H1 (cell line): ENCODE measurements around the gene VHLL. TPM values are rescaled to one million over a fixed set of nuclear protein-coding genes. Genes with fewer than 3 reads are reported as not detected.
"Not testable (repeated sequence)": the region's sequence is repeated elsewhere in the genome, so short reads cannot be mapped to it uniquely, and the experiment has no call there.

ENCODE experiments used
- CTCF ChIA-PET: fragments of 300-600 bp; sonication (Branson Sonifier 250); formaldehyde crosslinking; loops from one replicate; lab custom pipeline; 2021; ENCODE audit not compliant: partially characterized antibody; lab: Charles Lee
- POLR2A ChIA-PET: fragments of 300-600 bp; sonication (Branson Sonifier 250); formaldehyde crosslinking; loops from one replicate; lab custom pipeline; 2021; ENCODE audit warnings: inconsistent platforms; ENCODE audit not compliant: partially characterized antibody; lab: Charles Lee
- DNase-seq, 2 experiments: peaks; one replicate each; pipeline versions ENCODE4 v3.0.0 to v3.0.0-alpha.2; 2010 to 2022; ENCODE audit warnings: low spot score in 2 of 2, low read depth in 1 of 2, mixed read lengths in 1 of 2
- FAIRE-seq: peaks from 2 replicates; lab custom pipeline; 2011; peaks lifted over from hg19 to GRCh38; lab: Jason Lieb, UNC
- H2AFZ ChIP-seq: 2 replicates; pipeline ENCODE4 v1.8.1; 2012; ENCODE audit warnings: low read length, inconsistent platforms
- H2AK5ac ChIP-seq: 2 replicates; pipeline ENCODE4 v1.6.1; 2013; ENCODE audit warnings: low read depth, low read length
- H2BK120ac ChIP-seq: replicated peaks from 2 replicates; pipeline ENCODE3; 2013; ENCODE audit warnings: low read depth, low read length, inconsistent platforms
- H2BK12ac ChIP-seq: 2 replicates; pipeline ENCODE4 v1.6.1; 2013; ENCODE audit warnings: low read depth, low read length
- H2BK15ac ChIP-seq: 2 replicates; pipeline ENCODE4 v1.6.1; 2013; ENCODE audit warnings: low read length
- H2BK20ac ChIP-seq: 2 replicates; pipeline ENCODE4 v1.6.1; 2013; ENCODE audit warnings: low read length
- H2BK5ac ChIP-seq: 2 replicates; pipeline ENCODE4 v1.6.1; 2013; ENCODE audit warnings: low read depth, low read length
- H3K14ac ChIP-seq: 2 replicates; pipeline ENCODE4 v1.6.1; 2013; ENCODE audit warnings: inconsistent platforms; ENCODE audit not compliant: insufficient read length
- H3K18ac ChIP-seq: 2 replicates; pipeline ENCODE4 v1.6.1; 2013; ENCODE audit warnings: low read length; ENCODE audit errors: extremely low read depth
- H3K23ac ChIP-seq: 2 replicates; pipeline ENCODE4 v1.6.1; 2013; ENCODE audit warnings: inconsistent platforms; ENCODE audit not compliant: insufficient read length
- H3K23me2 ChIP-seq: 2 replicates; pipeline ENCODE4 v1.6.1; 2013; ENCODE audit warnings: low read depth, low read length
- H3K27ac ChIP-seq: 2 replicates; pipeline ENCODE4 v1.6.1; 2011; ENCODE audit warnings: low read depth, low read length, inconsistent platforms
- H3K27me3 ChIP-seq, 4 experiments: replicated peaks in 1 of 4; 1 replicate in 1 of 4; 2 replicates in 3 of 4; pipeline versions ENCODE4 v1.6.1 to v1.8.1; 2011 to 2013; ENCODE audit warnings: low read length in 3 of 4, mild to moderate bottlenecking in 3 of 4, inconsistent platforms in 2 of 4, mixed read lengths in 2 of 4, moderate library complexity in 1 of 4; ENCODE audit not compliant: control insufficient read depth in 3 of 4, insufficient read depth in 3 of 4; ENCODE audit errors: extremely low read depth in 1 of 4
- H3K36me3 ChIP-seq, 4 experiments: 2 replicates each; pipeline versions ENCODE4 v1.6.1 to v1.8.1; 2011 to 2013; ENCODE audit warnings: mild to moderate bottlenecking in 4 of 4, low read length in 3 of 4, moderate library complexity in 2 of 4, control low read depth in 1 of 4, inconsistent platforms in 1 of 4; ENCODE audit not compliant: insufficient read depth in 4 of 4, control insufficient read depth in 2 of 4
- H3K4ac ChIP-seq: replicated peaks from 2 replicates; pipeline ENCODE3; 2013; ENCODE audit warnings: low read length, low read depth, mixed read lengths, inconsistent platforms; ENCODE audit not compliant: insufficient read length
- H3K4me1 ChIP-seq, 4 experiments: replicated peaks in 1 of 4; 1 replicate in 1 of 4; 2 replicates in 3 of 4; pipeline versions ENCODE4 v1.6.1 to v1.8.1; 2011 to 2013; ENCODE audit warnings: low read length in 3 of 4, inconsistent platforms in 2 of 4, mixed read lengths in 1 of 4; ENCODE audit not compliant: insufficient read depth in 4 of 4, control insufficient read depth in 3 of 4
- H3K4me2 ChIP-seq, 2 experiments: 2 replicates each; pipeline versions ENCODE4 v1.6.1 to v1.8.1; 2011 to 2013; ENCODE audit warnings: low read depth in 2 of 2, low read length in 2 of 2, control low read depth in 1 of 2, inconsistent platforms in 1 of 2, mild to moderate bottlenecking in 1 of 2; ENCODE audit not compliant: insufficient read depth in 1 of 2
- H3K4me3 ChIP-seq, 4 experiments: fragments of 200-600, 300-600 bp in 1 of 4; sonication (generic), shearing (Covaris generic), sonication (Bioruptor Twin) in 1 of 4; 2 replicates each; pipeline versions ENCODE4 v1.5.1 to v1.8.1; 2011 to 2016; ENCODE audit warnings: low read length in 4 of 4, low read depth in 3 of 4, control low read depth in 2 of 4, inconsistent platforms in 2 of 4, mild to moderate bottlenecking in 2 of 4, mixed read lengths in 1 of 4, moderate library complexity in 1 of 4; ENCODE audit not compliant: insufficient read depth in 2 of 4; ENCODE audit errors: extremely low read depth in 1 of 4
- H3K56ac ChIP-seq: replicated peaks from 2 replicates; pipeline ENCODE3; 2013; ENCODE audit warnings: low read depth, mild to moderate bottlenecking, mixed read lengths, low read length, inconsistent platforms; ENCODE audit not compliant: insufficient read length
- H3K79me1 ChIP-seq: 2 replicates; pipeline ENCODE4 v1.6.1; 2013; ENCODE audit warnings: low read depth, low read length, control low read depth
- H3K79me2 ChIP-seq, 2 experiments: 2 replicates each; pipeline versions ENCODE4 v1.6.1 to v1.8.1; 2012 to 2013; ENCODE audit warnings: low read length in 2 of 2, mild to moderate bottlenecking in 2 of 2, inconsistent platforms in 1 of 2; ENCODE audit not compliant: insufficient read depth in 2 of 2, control insufficient read depth in 1 of 2
- H3K9ac ChIP-seq, 4 experiments: replicated peaks in 1 of 4; 1 replicate in 1 of 4; 2 replicates in 3 of 4; pipeline versions ENCODE4 v1.6.1 to v1.8.1; 2011 to 2013; ENCODE audit warnings: low read depth in 3 of 4, low read length in 3 of 4, control low read depth in 2 of 4, mild to moderate bottlenecking in 2 of 4, moderate library complexity in 2 of 4, inconsistent platforms in 1 of 4; ENCODE audit errors: extremely low read depth in 1 of 4
- H3K9me3 ChIP-seq, 2 experiments: 2 replicates each; pipeline versions ENCODE4 v1.6.1 to v1.8.1; 2012 to 2013; ENCODE audit warnings: mild to moderate bottlenecking in 2 of 2, moderate library complexity in 2 of 2, control low read depth in 1 of 2, inconsistent platforms in 1 of 2, low read depth in 1 of 2, low read length in 1 of 2, mixed read lengths in 1 of 2; ENCODE audit not compliant: insufficient read depth in 2 of 2
- H4K20me1 ChIP-seq, 2 experiments: replicated peaks in 1 of 2; 2 replicates each; pipeline versions ENCODE3 to v1.8.1; 2011 to 2013; ENCODE audit warnings: inconsistent platforms in 2 of 2, low read length in 2 of 2, mild to moderate bottlenecking in 1 of 2; ENCODE audit not compliant: insufficient read depth in 2 of 2, control insufficient read depth in 1 of 2
- H4K5ac ChIP-seq: 2 replicates; pipeline ENCODE4 v1.6.1; 2013; ENCODE audit warnings: low read length, low read depth, mixed read lengths, inconsistent platforms; ENCODE audit not compliant: insufficient read length
- H4K8ac ChIP-seq: 2 replicates; pipeline ENCODE4 v1.8.0; 2013; ENCODE audit warnings: mild to moderate bottlenecking, moderate library complexity, low read length, inconsistent platforms; ENCODE audit not compliant: insufficient read depth; ENCODE audit errors: extremely low read depth
- H4K91ac ChIP-seq: replicated peaks from 2 replicates; pipeline ENCODE3; 2013; ENCODE audit warnings: low read length, mixed read lengths, inconsistent platforms; ENCODE audit not compliant: insufficient read length
- WGBS, 2 experiments: shearing (Covaris generic) in 1 of 2; methylation state at CpG; one replicate each; pipeline versions ENCODE4 v1.1.6 to v1.1.7; 2013 to 2015; ENCODE audit warnings: low lambda C conversion rate in 2 of 2, mixed read lengths in 2 of 2, inconsistent platforms in 1 of 2, low coverage in 1 of 2, missing lambda C conversion rate in 1 of 2; ENCODE audit not compliant: insufficient replicate concordance in 2 of 2, insufficient coverage in 1 of 2, insufficient read length in 1 of 2; ENCODE audit errors: extremely low coverage in 1 of 2, missing lambda C conversion rate in 1 of 2; 5-methylcytosine and 5-hydroxymethylcytosine counted together
- polyA plus RNA-seq, 7 experiments: library from polyadenylated mRNA; depleted of rRNA in 3 of 7; stranded (reverse) in 5 of 7; unstranded in 2 of 7; fragments of >200 nt in 5 of 7; fragments of 200-250 nt in 2 of 7; gene quantifications; 1 replicate in 5 of 7; 2 replicates in 1 of 7; 4 replicates in 1 of 7; pipeline versions ENCODE4 v1.2.1 to v1.2.3, GENCODE V29; 2011 to 2013; ENCODE audit warnings: missing spikeins in 2 of 7, mixed read lengths in 2 of 7
- total RNA-seq: library from RNA; stranded (reverse); fragmentation: NEBNext Ultra II Directional; extraction: Animal tissue kit (Norgen Biotek cat#: 25700); gene quantifications from 2 replicates; pipeline ENCODE4 v1.2.1, GENCODE V29; 2021

VHLL gene
- total and polyA plus RNA-seq, 2 of the 8 experiments (the other 6 are each of a cell fraction or from before 2014, with no cell fraction given): not detected

- not testable (repeated sequence) for H3K23ac ChIP-seq, H2BK12ac ChIP-seq, H2BK20ac ChIP-seq, H3K79me2 ChIP-seq, H4K91ac ChIP-seq, H3K14ac ChIP-seq, H3K4me3 ChIP-seq, H3K56ac ChIP-seq, H2BK5ac ChIP-seq, H3K27me3 ChIP-seq, H3K4ac ChIP-seq, H3K9ac ChIP-seq, FAIRE-seq, H3K18ac ChIP-seq, H2AK5ac ChIP-seq, H3K9me3 ChIP-seq, H3K4me1 ChIP-seq, H3K27ac ChIP-seq, H3K4me2 ChIP-seq, H3K79me1 ChIP-seq, H3K23me2 ChIP-seq, DNase-seq, H2BK15ac ChIP-seq, H2BK120ac ChIP-seq, H4K20me1 ChIP-seq, H4K5ac ChIP-seq, H4K8ac ChIP-seq, H2AFZ ChIP-seq
- WGBS, 2 experiments: 95% methylated on average over 8 of the region's 9 CpGs; no CpG with 5 or more reads in 1 of the 2 experiments
- peaks cover 47 to 80% (median 64%) of the 10 kb centered on the region in 4 experiments for H3K36me3 ChIP-seq
- ChIA-PET POLR2A (interaction anchor here (1.0 to 1.9 kb wide), 8 partner anchors 10 to 76 kb away, joined by 3 to 8 read pairs (median 4); partner anchors contain the start of genes CCT3, PAQR6 and TSACC), CTCF (interaction anchor here (0.7 to 1.5 kb wide), 3 partner anchors 14 to 158 kb away, joined by 3 to 4 read pairs (median 3); no protein-coding TSS in a partner anchor)
These were observed 24.1 kb upstream of the VHLL start for GRCh38 chr1:156323179-156323578.
